ENCODE data around the gene PAGE2. TPM values are rescaled to one million over a fixed set of nuclear protein-coding genes. Genes with fewer than 3 reads are reported as not detected.

PAGE2 gene
- total and polyA plus RNA-seq, 2 donors (not counting 3 experiments of a cell fraction or from before 2014, with no cell fraction given), result not detected

- Histone ChIP-seq H3K4me3 (replicated peaks in 1 of 3; ENCODE audit: insufficient read depth in 1 of 3, low read depth in 1 of 3, low read length in 3 of 3) (no peak overlapping the region), H3K9me3 (replicated peaks; ENCODE audit: control insufficient read depth, insufficient read depth, low read length) (no peaks in the 10 kb centered on the region), H3K4me2 (ENCODE audit: insufficient read depth, low read length) (no peak overlapping the region), H3K9me1 (replicated peaks; ENCODE audit: control insufficient read depth, extremely low read depth, insufficient read depth, low read length) (no peaks in the 10 kb centered on the region), H4K20me1 (replicated peaks; ENCODE audit: control insufficient read depth, extremely low read depth, insufficient read depth, low read length) (no peaks in the 10 kb centered on the region), H3K27me3 (ENCODE audit: control insufficient read depth in 2 of 2, insufficient read depth in 2 of 2, low read length in 2 of 2) (no peaks in the 10 kb centered on the region), H2AFZ (ENCODE audit: low read depth, low read length) (no peak overlapping the region), H3K4me1 (ENCODE audit: control insufficient read depth, extremely low read depth, insufficient read depth, low read length) (no peaks in the 10 kb centered on the region), H3K36me3 (ENCODE audit: control insufficient read depth in 2 of 2, extremely low read depth in 1 of 2, insufficient read depth in 2 of 2, low read length in 2 of 2) (no peaks in the 10 kb centered on the region), H3K9ac (replicated peaks; ENCODE audit: extremely low read depth, insufficient read depth, low read length) (no peak overlapping the region), H3K27ac (ENCODE audit: insufficient read depth, low read depth, low read length) (no peak overlapping the region), H3K79me2 (ENCODE audit: control insufficient read depth, insufficient read depth, low read length) (no peaks in the 10 kb centered on the region)
- no TSS peak for BruUV-seq (replicated peaks)
- dilution Hi-C loops (cut with MboI; ENCODE audit: extremely low pct_ligation_motif_present, low sequenced_read_pairs) (no loop called here), intact Hi-C loops (cut with micrococcal nuclease) (no loop called here)
- no peak for TF ChIP-seq EZH2 (IDR thresholded peaks at IDR 0.05; ENCODE audit: borderline replicate concordance, low read depth, low read length, severe bottlenecking)
- TF ChIP-seq MYC (IDR thresholded peaks at IDR 0.05; ENCODE audit: low read depth, low read length), result no peak
- TF ChIP-seq POLR2AphosphoS5 (IDR thresholded peaks at IDR 0.05; ENCODE audit: insufficient read depth, low read depth, low read length), result no peak
- TF ChIP-seq JUN (IDR thresholded peaks at IDR 0.05; ENCODE audit: borderline replicate concordance, insufficient read depth, insufficient read length, low read depth), result no peak
- no peak for TF ChIP-seq POLR2A (IDR thresholded peaks at IDR 0.05; ENCODE audit: low read depth, low read length)
- TF ChIP-seq GATA2 (IDR thresholded peaks at IDR 0.05; ENCODE audit: insufficient read depth, insufficient read length, low read depth, low read length), result no peak
- no peak for TF ChIP-seq MAX (IDR thresholded peaks at IDR 0.05; ENCODE audit: insufficient read depth, insufficient read length)
- no peak for TF ChIP-seq CTCF (IDR thresholded peaks at IDR 0.05; ENCODE audit: extremely low read depth in 1 of 2, insufficient read depth in 1 of 2, low read depth in 1 of 2, low read length in 2 of 2)
- POLR2A ChIA-PET, result no interaction called here
- FAIRE-seq (no peak), DNase-seq (ENCODE audit: low read depth, low spot score) (no peak)
- CTCF ChIA-PET, result no interaction called here
Measured at GRCh38 chrX:55098691-55099090, 9.9 kb downstream of the PAGE2 start.

Data from endothelial cell of umbilical vein (primary cell).